Glomerular endothelial cell (primary cell): ENCODE data around the gene IQGAP2. TPM values are rescaled to one million over a fixed set of nuclear protein-coding genes. Genes with fewer than 3 reads are reported as not detected.
"Not testable (repeated sequence)": the region's sequence is repeated elsewhere in the genome, so short reads cannot be mapped to it uniquely, and the experiment has no call there.

Source experiments
- DNase-seq: peaks from one replicate; pipeline ENCODE4 v3.0.0-alpha.2; 2011; ENCODE audit warnings: low read depth, low spot score; ENCODE audit errors: extremely low read depth
- total RNA-seq: library from RNA; depleted of rRNA; stranded (reverse); fragments of >200 nt; gene quantifications from 2 replicates; pipeline ENCODE4 v1.2.3, GENCODE V29; 2015

IQGAP2 gene, protein sequence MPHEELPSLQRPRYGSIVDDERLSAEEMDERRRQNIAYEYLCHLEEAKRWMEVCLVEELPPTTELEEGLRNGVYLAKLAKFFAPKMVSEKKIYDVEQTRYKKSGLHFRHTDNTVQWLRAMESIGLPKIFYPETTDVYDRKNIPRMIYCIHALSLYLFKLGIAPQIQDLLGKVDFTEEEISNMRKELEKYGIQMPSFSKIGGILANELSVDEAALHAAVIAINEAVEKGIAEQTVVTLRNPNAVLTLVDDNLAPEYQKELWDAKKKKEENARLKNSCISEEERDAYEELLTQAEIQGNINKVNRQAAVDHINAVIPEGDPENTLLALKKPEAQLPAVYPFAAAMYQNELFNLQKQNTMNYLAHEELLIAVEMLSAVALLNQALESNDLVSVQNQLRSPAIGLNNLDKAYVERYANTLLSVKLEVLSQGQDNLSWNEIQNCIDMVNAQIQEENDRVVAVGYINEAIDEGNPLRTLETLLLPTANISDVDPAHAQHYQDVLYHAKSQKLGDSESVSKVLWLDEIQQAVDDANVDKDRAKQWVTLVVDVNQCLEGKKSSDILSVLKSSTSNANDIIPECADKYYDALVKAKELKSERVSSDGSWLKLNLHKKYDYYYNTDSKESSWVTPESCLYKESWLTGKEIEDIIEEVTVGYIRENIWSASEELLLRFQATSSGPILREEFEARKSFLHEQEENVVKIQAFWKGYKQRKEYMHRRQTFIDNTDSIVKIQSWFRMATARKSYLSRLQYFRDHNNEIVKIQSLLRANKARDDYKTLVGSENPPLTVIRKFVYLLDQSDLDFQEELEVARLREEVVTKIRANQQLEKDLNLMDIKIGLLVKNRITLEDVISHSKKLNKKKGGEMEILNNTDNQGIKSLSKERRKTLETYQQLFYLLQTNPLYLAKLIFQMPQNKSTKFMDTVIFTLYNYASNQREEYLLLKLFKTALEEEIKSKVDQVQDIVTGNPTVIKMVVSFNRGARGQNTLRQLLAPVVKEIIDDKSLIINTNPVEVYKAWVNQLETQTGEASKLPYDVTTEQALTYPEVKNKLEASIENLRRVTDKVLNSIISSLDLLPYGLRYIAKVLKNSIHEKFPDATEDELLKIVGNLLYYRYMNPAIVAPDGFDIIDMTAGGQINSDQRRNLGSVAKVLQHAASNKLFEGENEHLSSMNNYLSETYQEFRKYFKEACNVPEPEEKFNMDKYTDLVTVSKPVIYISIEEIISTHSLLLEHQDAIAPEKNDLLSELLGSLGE (N-terminal part only)
- total RNA-seq = 2.8 and 3.6 TPM in 2 replicates

DNA sequence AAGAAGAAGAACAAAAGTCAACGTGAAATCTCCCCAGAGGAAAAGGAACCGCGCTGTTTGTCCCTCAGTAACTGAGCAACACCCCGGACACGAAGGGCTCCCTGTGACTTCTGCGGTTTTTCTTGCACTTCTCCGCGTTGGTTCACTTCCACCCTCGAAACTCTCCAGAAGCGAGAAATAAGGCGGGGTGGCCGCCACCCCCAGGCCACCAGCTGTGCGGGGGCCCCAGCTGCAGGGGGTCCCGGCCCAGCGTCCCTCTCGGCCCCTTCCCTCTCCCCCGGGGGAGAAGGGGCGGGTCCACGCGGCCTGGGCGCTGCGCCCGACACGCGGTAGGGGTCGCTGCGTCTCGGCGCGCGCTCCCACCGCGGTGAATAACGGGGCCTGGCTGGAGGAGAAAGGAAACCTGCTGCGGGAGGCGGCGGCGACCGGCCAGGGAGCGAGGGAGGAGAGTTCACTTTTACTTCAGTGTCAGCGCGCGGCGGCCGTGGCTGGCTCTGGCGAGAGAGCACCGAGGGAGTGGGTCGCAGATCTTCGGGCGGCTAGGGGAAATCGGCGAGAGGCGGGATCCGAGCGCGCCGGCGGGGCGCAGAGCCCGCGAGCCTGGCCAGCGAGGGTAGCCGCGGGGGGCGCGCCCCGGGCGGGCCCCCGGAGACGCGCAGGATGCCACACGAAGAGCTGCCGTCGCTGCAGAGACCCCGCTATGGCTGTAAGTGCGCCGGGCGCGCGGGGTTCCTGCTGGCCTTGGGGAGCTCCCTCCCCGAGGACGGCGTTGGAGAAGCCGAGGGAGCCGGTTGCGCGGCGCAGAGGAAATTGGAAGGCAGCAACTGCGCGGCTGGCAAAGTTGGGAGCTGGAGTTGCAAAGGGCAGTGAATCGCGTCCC is at the start of gene IQGAP2:
IQGAP2 (plus strand) TSS at position 400 of the 880 bp plus-strand sequence; CDS start at position 661, 261 bp downstream.
- no peak for DNase-seq

- no peak for DNase-seq
Observed at GRCh38 chr5:76356887-76357286, 46.2 kb upstream of the IQGAP2 start.

DNA sequence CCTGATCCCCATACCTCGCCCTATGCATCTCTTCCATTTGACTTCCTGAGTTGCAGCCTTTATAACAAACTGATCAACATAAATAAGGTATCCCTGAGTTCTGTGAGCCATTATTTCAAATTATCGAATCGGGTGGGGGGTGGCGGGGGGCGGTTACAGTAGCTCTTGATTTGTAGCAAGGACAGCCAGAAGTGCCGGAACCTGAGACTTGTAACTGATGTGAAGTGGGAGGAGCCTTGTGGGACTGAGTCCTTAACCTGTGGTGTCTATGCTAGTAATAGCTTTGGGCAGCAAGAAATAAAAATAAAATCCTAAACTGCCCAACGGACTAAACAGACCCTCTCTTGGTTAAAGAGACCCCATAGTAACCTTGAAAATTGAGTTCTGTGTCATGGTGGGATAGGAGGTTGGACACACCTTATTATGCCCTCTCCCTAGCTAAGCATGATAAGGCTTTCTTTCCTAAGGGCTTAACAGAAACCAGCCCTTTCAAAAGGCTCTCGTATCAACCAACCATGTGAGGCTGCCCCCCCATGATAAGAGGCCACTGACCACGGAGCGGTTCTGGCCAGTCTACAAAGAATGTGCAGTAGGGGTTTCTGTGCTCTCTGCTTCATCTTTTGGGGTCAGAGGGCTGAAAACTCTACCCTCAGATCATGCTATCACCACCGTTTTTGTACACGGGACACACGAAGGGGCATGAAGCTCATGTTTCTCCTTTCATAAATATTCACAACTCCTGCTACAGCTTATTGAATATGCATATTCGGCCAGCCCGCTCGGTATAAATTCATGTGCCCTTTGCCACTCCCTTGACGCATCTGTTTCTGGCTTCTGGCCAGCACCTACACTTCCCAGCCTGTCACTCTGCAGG is 39.5 kb upstream of the IQGAP2 start:
- DNase-seq = no peak

DNA sequence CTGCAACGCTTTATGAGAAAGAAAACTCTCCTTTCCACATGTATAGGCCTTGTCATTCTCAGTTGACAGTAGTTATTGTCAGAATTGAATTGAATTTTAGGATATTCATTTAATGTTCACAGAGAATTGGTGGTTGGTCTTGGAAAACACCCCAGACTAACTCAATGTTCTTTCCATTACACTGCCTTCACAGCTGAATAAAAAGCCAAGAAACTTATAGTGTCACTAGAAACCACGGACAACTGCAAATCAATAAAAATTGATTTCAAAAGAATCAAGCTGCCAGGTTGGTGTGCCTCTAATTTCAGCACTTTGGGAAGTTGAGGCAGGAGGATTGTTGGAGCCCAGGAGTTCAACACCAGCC is 38.9 kb upstream of the IQGAP2 start:
- DNase-seq = no peak

- DNase-seq = no peak
Observed at GRCh38 chr5:76365561-76365960, 37.5 kb upstream of the IQGAP2 start.

- DNase-seq = no peak
Observed at GRCh38 chr5:76366596-76366995, 36.5 kb upstream of the IQGAP2 start.

DNA sequence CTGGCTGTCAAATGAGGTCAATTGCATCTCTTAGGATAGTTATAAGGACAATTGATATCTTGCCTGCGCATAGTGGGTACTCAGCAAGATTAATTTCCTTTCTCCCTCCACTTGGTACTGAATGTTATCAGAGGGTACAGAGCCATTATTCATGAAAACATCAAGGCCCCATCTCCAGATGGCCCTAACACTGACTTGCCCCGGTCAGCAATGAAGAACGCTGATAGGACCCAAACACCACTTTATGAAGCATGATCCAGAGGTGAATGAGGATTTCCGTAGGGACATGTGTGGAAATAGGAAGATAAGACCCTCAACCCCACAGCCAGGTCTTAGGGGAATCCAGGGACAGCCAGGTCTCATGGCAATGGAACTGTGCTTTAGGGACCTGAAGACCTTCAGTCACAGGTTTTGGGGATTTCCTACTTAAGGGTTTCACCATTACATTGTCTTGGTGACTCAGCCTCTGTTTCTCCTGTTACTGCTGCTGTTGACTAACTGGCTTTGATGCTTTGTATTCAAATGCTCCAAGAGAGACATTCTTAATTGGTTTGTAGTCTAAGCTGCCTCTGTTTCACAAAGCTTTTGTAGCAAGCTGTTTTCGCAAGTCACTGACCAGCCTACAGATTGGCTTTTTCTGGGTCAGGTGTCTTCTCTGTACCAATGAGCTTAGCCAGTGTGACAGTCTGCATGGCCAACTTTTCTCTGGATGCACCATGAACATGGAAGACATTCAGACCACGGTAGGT is 35.3 kb upstream of the IQGAP2 start:
- no peak for DNase-seq

- no peak for DNase-seq
Observed at GRCh38 chr5:76368941-76369340, 34.1 kb upstream of the IQGAP2 start.

GRCh38 chr5:76369668-76370067 is 33.4 kb upstream of the IQGAP2 start:
- not testable (repeated sequence) for DNase-seq

DNA sequence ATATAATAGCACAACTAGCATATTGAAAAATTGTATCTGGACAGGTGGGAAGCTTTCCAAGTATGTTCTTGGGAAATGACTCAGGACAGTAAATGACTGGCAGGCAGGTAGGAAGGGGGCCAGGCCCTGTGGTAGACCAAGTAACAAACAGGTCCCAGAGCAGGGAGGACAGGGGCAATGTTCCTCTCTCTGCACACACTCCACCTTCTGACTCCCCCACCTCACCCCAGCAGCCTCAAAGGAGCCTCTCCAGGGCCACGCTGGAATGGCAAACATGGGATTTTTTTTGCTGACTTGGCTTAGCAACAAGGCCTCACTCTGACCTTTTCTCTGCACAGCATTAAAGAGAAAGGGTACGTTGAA is 31.1 kb upstream of the IQGAP2 start:
- no peak for DNase-seq

DNA sequence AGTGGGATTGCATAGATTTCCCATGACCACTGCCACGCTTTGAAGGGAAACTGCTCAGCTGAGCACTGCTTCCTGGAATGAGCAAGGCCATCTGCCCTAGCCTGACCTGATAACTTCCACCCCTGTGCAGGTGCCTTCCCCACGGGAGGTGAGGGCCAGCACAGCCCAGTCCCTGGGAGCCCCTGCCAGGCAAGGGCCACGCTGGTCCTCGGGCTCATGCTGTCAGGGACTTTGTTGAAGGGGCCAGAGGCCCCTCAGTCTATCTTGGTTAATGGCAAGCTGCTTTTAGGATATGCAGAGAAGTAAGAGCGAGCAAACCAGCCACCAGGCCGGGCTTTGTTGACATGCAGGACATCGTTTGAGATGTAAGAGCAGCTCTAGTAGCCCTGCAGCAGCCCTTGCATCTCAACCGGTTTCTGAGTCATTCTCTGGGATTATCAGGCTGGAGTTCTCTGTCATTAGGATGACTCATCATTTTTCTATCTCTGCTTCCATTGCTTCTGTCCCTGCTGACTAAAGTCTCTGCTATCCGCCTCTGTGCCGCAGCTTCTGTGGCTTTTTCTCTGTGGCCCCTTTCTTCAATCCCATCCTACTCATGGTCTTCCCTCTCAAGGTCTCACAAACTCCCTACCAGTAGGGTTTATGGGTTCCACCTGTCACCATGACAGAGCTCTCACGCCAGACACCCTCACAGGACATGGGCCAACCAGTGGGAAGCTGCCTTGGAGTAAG is 30.6 kb upstream of the IQGAP2 start:
- no peak for DNase-seq

GRCh38 chr5:76376148-76376865 is 26.8 kb upstream of the IQGAP2 start:
- DNase-seq = no peak

DNA sequence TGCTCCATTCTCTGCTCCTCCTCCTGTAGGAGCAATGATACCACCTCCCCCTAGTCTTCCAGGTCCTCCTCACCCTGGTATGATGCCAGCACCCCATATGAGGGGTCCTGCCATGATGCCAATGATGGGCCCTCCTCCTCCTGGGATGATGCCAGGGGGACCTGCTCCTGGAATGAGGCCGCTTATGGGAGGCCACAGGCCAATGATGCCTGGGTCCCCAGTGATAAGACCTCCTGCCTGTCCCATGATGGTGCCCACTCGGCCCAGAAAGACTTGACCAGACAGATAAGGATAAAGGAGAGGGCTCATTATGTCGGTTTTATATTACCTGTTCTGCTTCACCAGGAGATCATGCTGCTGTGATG is 26.2 kb upstream of the IQGAP2 start:
- no peak for DNase-seq

DNA sequence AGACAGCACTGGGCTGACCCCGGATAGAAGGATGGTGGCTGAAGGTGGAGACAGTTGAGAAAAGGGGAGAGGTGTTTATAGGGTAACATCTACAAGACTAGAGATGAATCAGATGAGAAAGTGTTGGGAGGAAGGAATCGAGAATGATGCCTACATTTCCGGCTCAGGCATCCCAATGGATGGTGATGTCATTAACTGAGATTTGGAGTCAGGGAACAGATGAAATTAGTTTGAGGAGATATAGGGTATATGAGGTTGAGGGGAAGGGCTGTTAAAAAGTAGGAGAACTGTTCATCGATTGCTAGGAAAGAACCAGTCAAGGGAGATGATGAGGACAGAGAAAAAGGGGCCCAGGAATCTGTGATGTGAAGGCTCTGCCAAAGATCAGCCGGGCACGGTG is 24.7 kb upstream of the IQGAP2 start:
- DNase-seq = no peak

GRCh38 chr5:76379316-76379715 is 23.8 kb upstream of the IQGAP2 start:
- no peak for DNase-seq

DNA sequence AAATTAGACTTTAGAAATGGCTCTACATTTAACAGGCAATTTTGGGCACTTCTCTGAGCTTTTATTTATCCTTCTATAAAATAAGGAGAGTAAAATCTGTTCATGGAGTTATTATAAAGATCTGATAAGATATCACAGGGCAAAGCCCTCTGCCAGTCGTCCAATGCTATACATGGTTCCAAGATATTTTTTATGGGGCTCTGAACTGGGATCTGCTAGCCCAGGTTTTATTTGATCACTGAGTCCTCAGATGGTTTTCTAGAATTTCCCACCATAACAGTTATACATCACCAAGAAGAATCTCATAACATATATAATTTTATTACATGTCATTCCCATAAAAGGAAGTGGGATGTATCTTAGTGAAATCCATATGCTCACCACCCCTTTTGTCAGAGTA is 23.2 kb upstream of the IQGAP2 start:
- DNase-seq = no peak

DNA sequence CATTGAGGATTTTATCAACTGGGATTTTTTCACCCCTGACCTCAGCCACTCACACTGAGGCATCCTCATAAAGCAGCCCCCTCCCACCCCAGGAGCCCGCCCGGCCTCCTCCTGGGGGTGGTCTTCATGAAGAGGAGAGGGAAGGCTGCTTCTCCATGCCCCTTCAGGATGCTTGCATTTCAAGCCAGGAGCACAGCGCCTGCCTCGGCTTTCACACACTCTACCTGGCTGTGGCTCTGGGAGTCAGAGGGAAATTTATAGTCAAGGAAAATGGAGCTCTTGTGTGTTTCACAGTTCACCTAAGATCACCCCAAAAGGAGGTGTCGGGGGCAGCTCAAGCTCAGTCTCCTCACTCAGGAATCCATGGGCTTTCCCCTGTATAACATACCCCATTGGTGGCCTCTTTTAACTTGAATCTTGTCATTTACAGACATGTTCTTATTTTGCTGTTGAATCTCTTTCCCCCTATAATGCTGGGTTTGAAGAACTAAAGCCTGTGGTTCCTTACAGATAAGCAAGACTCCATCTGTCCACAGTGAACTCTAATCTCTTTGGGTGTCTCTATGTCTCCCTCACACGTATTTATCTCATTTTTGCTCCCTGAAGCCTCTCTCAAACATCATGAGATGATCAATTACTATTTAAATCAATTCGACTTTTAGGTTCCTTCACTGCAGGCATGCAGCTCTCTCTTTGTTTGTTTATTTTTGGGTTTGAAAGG is 22.6 kb upstream of the IQGAP2 start:
- DNase-seq = no peak
